K562 (cell line): ENCODE data around the gene FUT4. TPM values are rescaled to one million over a fixed set of nuclear protein-coding genes. Genes with fewer than 3 reads are reported as not detected.

Source experiments
- ATAC-seq: fragments of 200-7000 bp; cut with Tn5 transposase; 3 replicates; pipeline ENCODE4 v1.9.1; 2020; ENCODE audit warnings: moderate library complexity
- BruUV-seq: library from RNA; stranded (reverse); fragments of 400-500 nt; replicated peaks from 2 replicates; lab custom pipeline; 2021; lab: Mats Ljungman, UMichigan
- CTCF ChIA-PET: fragments of 300-600 bp; formaldehyde crosslinking; extraction: SDS; loops from one replicate; lab custom pipeline; 2021; ENCODE audit warnings: low intra/inter-chr PET ratio; lab: Yijun Ruan, JAX
- POLR2A ChIA-PET: fragments of 300-600, 350-650 bp; sonication (Branson Sonifier 250); formaldehyde crosslinking; extraction: SDS; loops from one replicate; lab custom pipeline; 2021; ENCODE audit warnings: antibody characterized with exemption, inconsistent platforms; lab: Yijun Ruan, JAX
- DNase-seq, 4 experiments: peaks; one replicate each; pipeline versions ENCODE4 v3.0.0 to v3.0.0-alpha.2; 2011 to 2018; ENCODE audit warnings: low spot score in 3 of 4, mixed read lengths in 3 of 4; ENCODE audit errors: extremely low read depth in 1 of 4
- FAIRE-seq: peaks from 2 replicates; lab custom pipeline; 2011; peaks lifted over from hg19 to GRCh38; lab: Jason Lieb, UNC
- H2AFZ ChIP-seq: 2 replicates; pipeline ENCODE4 v1.6.0; 2011; ENCODE audit warnings: low read depth, low read length, control low read depth, inconsistent platforms
- H3K27ac ChIP-seq: fragments of 200-600 bp; 3 replicates; pipeline ENCODE4 v1.8.0; 2011; ENCODE audit warnings: low read depth, mild to moderate bottlenecking, control low read depth, inconsistent platforms, low read length, moderate library complexity, mixed read lengths; ENCODE audit errors: extremely low read depth
- H3K27me3 ChIP-seq, 2 experiments: fragments of 300-600 bp in 1 of 2; 2 replicates in 1 of 2; 3 replicates in 1 of 2; pipeline versions ENCODE4 v1.6.0 to v1.8.0; 2011; ENCODE audit warnings: inconsistent platforms in 2 of 2, low read length in 2 of 2, mild to moderate bottlenecking in 1 of 2, mixed read lengths in 1 of 2, moderate library complexity in 1 of 2; ENCODE audit not compliant: control insufficient read depth in 2 of 2, insufficient read depth in 2 of 2
- H3K36me3 ChIP-seq: fragments of 300-600 bp; 3 replicates; pipeline ENCODE4 v1.8.0; 2011; ENCODE audit warnings: mild to moderate bottlenecking, low read length, inconsistent platforms; ENCODE audit not compliant: control insufficient read depth, insufficient read depth
- H3K4me1 ChIP-seq, 2 experiments: fragments of 200-600 bp in 1 of 2; replicated peaks in 1 of 2; 2 replicates in 1 of 2; 3 replicates in 1 of 2; pipeline versions ENCODE4 v1.5.1 to v1.8.0; 2011; ENCODE audit warnings: inconsistent platforms in 2 of 2, low read length in 2 of 2, mild to moderate bottlenecking in 1 of 2, mixed read lengths in 1 of 2, moderate library complexity in 1 of 2; ENCODE audit not compliant: control insufficient read depth in 2 of 2, insufficient read depth in 2 of 2
- H3K4me2 ChIP-seq: 2 replicates; pipeline ENCODE4 v1.6.1; 2011; ENCODE audit warnings: low read length, control low read depth, inconsistent platforms, mixed read lengths; ENCODE audit not compliant: insufficient read depth
- H3K4me3 ChIP-seq: fragments of 200-600 bp; sonication (generic), shearing (Covaris generic); 2 replicates; pipeline ENCODE4 v1.5.1; 2016; ENCODE audit warnings: control low read depth, inconsistent platforms
- H3K79me2 ChIP-seq: fragments of 200-600 bp; 3 replicates; pipeline ENCODE4 v1.8.0; 2011; ENCODE audit warnings: low read length, inconsistent platforms; ENCODE audit not compliant: control insufficient read depth, insufficient read depth
- H3K9ac ChIP-seq, 2 experiments: 2 replicates each; pipeline versions ENCODE4 v1.6.0 to v1.6.1; 2011; ENCODE audit warnings: low read depth in 2 of 2, low read length in 2 of 2, control low read depth in 1 of 2, inconsistent platforms in 1 of 2, mild to moderate bottlenecking in 1 of 2, mixed read lengths in 1 of 2; ENCODE audit not compliant: insufficient read depth in 1 of 2
- H3K9me1 ChIP-seq: one replicate; pipeline ENCODE4 v1.6.0; 2011; ENCODE audit warnings: inconsistent platforms, mild to moderate bottlenecking, low read length, moderate library complexity; ENCODE audit not compliant: control insufficient read depth, insufficient read depth
- H3K9me3 ChIP-seq: replicated peaks from 2 replicates; pipeline ENCODE4 v1.5.1; 2011; ENCODE audit warnings: low read depth, low read length, inconsistent platforms; ENCODE audit not compliant: control insufficient read depth, insufficient read depth
- H4K20me1 ChIP-seq: replicated peaks from 2 replicates; pipeline ENCODE4 v1.6.1; 2011; ENCODE audit warnings: low read length, inconsistent platforms, mixed read lengths; ENCODE audit not compliant: control insufficient read depth, insufficient read depth
- CEBPZ ChIP-seq: fragments of 150-350 bp; IDR thresholded peaks from 2 replicates; pipeline ENCODE4 v1.6.1; 2014; ENCODE audit warnings: low read depth, mild to moderate bottlenecking, low read length, borderline replicate concordance
- DMBX1 ChIP-seq: fragments of 250-450 bp; sonication (Bioruptor Pico); IDR thresholded peaks from 2 replicates; pipeline ENCODE4 v1.8.0; 2022; ENCODE audit warnings: inconsistent platforms, mild to moderate bottlenecking, moderate library complexity, borderline replicate concordance
- EWSR1 ChIP-seq: fragments of 450-650 bp; IDR thresholded peaks from 2 replicates; pipeline ENCODE4 v1.6.1; 2018; ENCODE audit warnings: borderline replicate concordance, mild to moderate bottlenecking, low read depth, moderate library complexity; ENCODE audit not compliant: partially characterized antibody
- GATAD2B ChIP-seq: fragments of 450-650 bp; IDR thresholded peaks from 2 replicates; pipeline ENCODE4 v1.6.1; 2017; ENCODE audit warnings: mild to moderate bottlenecking, borderline replicate concordance
- GTF2A2 ChIP-seq: IDR thresholded peaks from 2 replicates; pipeline ENCODE4 v1.6.1; 2016; ENCODE audit warnings: mild to moderate bottlenecking, missing genetic modification characterization, missing compliant biosample characterization
- LCOR ChIP-seq: sonication (generic); formaldehyde crosslinking; IDR thresholded peaks from 2 replicates; pipeline ENCODE4 v1.8.0; 2022; ENCODE audit warnings: mild to moderate bottlenecking, missing genetic modification reagents
- NR2C1 ChIP-seq, 2 experiments: fragments of 450-650 bp; IDR thresholded peaks; 2 replicates each; pipeline ENCODE4 v1.6.1; 2017; ENCODE audit warnings: mild to moderate bottlenecking in 2 of 2, antibody characterized with exemption in 1 of 2, inconsistent platforms in 1 of 2, missing compliant biosample characterization in 1 of 2, missing genetic modification characterization in 1 of 2
- RHOXF2B ChIP-seq: fragments of 250-450 bp; sonication (Bioruptor Pico); conservative IDR thresholded peaks from 2 replicates; pipeline ENCODE4 v1.5.1; 2021
- ZFP30 ChIP-seq: fragments of 250-450 bp; sonication (Bioruptor Pico); IDR thresholded peaks from 2 replicates; pipeline ENCODE4 v1.8.0; 2022; ENCODE audit warnings: moderate library complexity, mild to moderate bottlenecking, inconsistent platforms, borderline replicate concordance
- ZNF282 ChIP-seq: sonication (generic); formaldehyde crosslinking; IDR thresholded peaks from 2 replicates; pipeline ENCODE4 v1.8.1; 2023; ENCODE audit warnings: missing genetic modification reagents
- ZNF41 ChIP-seq: fragments of 250-450 bp; sonication (Bioruptor Pico); conservative IDR thresholded peaks from 2 replicates; pipeline ENCODE4 v1.4.0; 2020; ENCODE audit warnings: mild to moderate bottlenecking
- ZNF696 ChIP-seq: fragments of 250-450 bp; sonication (Bioruptor Pico); conservative IDR thresholded peaks from 2 replicates; pipeline ENCODE4 v1.4.0; 2020; ENCODE audit warnings: mild to moderate bottlenecking, moderate library complexity
- WGBS: fragments of 100-300 bp; shearing (Covaris generic); methylation state at CpG from one replicate; pipeline ENCODE4 v1.1.6; 2016; ENCODE audit warnings: low coverage, mixed read lengths; ENCODE audit not compliant: insufficient coverage; ENCODE audit errors: missing lambda C conversion rate; 5-methylcytosine and 5-hydroxymethylcytosine counted together
- in situ Hi-C: fragments of 300-500 bp; cut with MboI; formaldehyde crosslinking; loops from 4 replicates; pipeline ENCODE4 v1.15.0; 2018; ENCODE audit warnings: inconsistent platforms, mixed read lengths
- intact Hi-C: fragments of 100-400 bp; cut with micrococcal nuclease; formaldehyde crosslinking; loops from 2 replicates; pipeline ENCODE4 v1.14.2; 2022
- polyA plus RNA-seq, 8 experiments: library from polyadenylated mRNA; depleted of rRNA in 4 of 8; stranded (reverse) in 5 of 8; unstranded in 3 of 8; fragments of >200 nt; fragmentation: Nextera tagmentation in 2 of 8; fragmentation: Illumina TruSeq in 1 of 8; extraction: Ambion mirVana in 2 of 8; extraction: Trizol in 1 of 8; gene quantifications; 2 replicates each; pipeline versions ENCODE4 v1.2.1 to v1.2.3, GENCODE V29; 2011 to 2014; ENCODE audit warnings: inconsistent platforms in 1 of 8, missing spikeins in 1 of 8
- total RNA-seq, 7 experiments: library from RNA; depleted of rRNA in 6 of 7; stranded (reverse); fragments of >200 nt in 6 of 7; fragmentation: Illumina TruSeq in 2 of 7; extraction: Trizol in 2 of 7; gene quantifications; 2 replicates each; pipeline versions ENCODE4 v1.2.1 to v1.2.3, GENCODE V29; 2011 to 2021; ENCODE audit warnings: low replicate concordance in 1 of 7
- TF ChIP-seq, protein P1 (sequence below): fragments of 450-650 bp; IDR thresholded peaks from 2 replicates; pipeline ENCODE4 v1.6.1; 2016; ENCODE audit warnings: borderline replicate concordance
- TF ChIP-seq, protein P2 (sequence below): fragments of 450-650 bp; formaldehyde crosslinking; IDR thresholded peaks from 2 replicates; pipeline ENCODE4 v1.4.0; 2022; ENCODE audit warnings: mild to moderate bottlenecking, moderate library complexity

FUT4 gene
- total and polyA plus RNA-seq, 9 of the 15 experiments (the other 6 are each of a cell fraction or from before 2014, with no cell fraction given) = 1.1 to 8.9 (median 5.5) TPM

DNA sequence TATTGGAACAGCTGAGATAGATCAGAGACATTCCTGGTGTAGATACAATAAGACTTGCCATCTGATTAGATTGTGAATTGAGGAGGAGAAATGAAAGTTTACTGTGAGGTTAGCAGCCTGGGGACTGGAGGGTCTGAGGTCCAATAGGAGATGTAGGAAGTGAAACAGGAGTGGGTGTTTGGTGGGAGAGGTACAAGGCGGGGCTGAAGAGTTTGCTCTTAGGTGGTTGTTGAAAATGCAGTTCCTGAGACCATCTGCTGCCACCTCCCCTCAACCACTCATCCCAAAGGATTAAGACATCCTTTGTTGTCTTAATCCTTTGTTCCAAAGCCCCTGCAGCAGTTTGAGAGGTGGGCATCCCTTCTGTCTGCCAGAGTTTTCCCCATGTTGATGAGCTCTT is 38.2 kb downstream of the FUT4 start:
- Histone ChIP-seq H2AFZ (no peak overlapping the region), H3K27me3 (no peaks in the 10 kb centered on the region; a peak in 1 of 5 replicates), H3K4me2 (no peak overlapping the region), H3K27ac (no peak overlapping the region), H3K79me2 (no peaks in the 10 kb centered on the region), H3K9me1 (no peaks in the 10 kb centered on the region), H3K4me1 (no peaks in the 10 kb centered on the region), H4K20me1 (no peaks in the 10 kb centered on the region), H3K36me3 (peaks cover 8% of the 10 kb centered on the region; the same call in 1 of the 3 replicates), H3K9me3 (no peaks in the 10 kb centered on the region), H3K9ac (no peak overlapping the region), H3K4me3 (no peak overlapping the region)
- no peak for FAIRE-seq
- intact Hi-C loops = no loop called here
- ChIA-PET CTCF (no interaction called here), POLR2A (interaction anchor here (0.6 kb wide), 1 partner anchor 95 kb away, joined by 3 read pairs; no protein-coding TSS in a partner anchor)
- no TSS peak for BruUV-seq
- TF ChIP-seq ZNF282 (CRISPR knock-in tag) (no peak), GTF2A2 (tag) (no peak), RHOXF2B (CRISPR knock-in tag) (no peak), ZFP30 (no peak), NR2C1 (IDR thresholded peaks at IDR 0.05) (no peak), NR2C1 (tag; IDR thresholded peaks at IDR 0.05) (no peak), EWSR1 (no peak), LCOR (CRISPR knock-in tag) (no peak), CEBPZ (no peak), ZNF696 (CRISPR knock-in tag) (no peak), ZNF41 (CRISPR knock-in tag) (no peak), GATAD2B (no peak), DMBX1 (CRISPR knock-in tag) (no peak)
- TF ChIP-seq, protein P1, sequence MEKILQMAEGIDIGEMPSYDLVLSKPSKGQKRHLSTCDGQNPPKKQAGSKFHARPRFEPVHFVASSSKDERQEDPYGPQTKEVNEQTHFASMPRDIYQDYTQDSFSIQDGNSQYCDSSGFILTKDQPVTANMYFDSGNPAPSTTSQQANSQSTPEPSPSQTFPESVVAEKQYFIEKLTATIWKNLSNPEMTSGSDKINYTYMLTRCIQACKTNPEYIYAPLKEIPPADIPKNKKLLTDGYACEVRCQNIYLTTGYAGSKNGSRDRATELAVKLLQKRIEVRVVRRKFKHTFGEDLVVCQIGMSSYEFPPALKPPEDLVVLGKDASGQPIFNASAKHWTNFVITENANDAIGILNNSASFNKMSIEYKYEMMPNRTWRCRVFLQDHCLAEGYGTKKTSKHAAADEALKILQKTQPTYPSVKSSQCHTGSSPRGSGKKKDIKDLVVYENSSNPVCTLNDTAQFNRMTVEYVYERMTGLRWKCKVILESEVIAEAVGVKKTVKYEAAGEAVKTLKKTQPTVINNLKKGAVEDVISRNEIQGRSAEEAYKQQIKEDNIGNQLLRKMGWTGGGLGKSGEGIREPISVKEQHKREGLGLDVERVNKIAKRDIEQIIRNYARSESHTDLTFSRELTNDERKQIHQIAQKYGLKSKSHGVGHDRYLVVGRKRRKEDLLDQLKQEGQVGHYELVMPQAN = no peak
- TF ChIP-seq, protein P2, sequence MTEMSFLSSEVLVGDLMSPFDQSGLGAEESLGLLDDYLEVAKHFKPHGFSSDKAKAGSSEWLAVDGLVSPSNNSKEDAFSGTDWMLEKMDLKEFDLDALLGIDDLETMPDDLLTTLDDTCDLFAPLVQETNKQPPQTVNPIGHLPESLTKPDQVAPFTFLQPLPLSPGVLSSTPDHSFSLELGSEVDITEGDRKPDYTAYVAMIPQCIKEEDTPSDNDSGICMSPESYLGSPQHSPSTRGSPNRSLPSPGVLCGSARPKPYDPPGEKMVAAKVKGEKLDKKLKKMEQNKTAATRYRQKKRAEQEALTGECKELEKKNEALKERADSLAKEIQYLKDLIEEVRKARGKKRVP (CRISPR knock-in tag) = no peak
- in situ Hi-C loops = no loop called here
- WGBS = 9% methylated on average over 1 of the region's 1 CpG
- DNase-seq = no peak
- no peak for ATAC-seq
